OCI-LY3 (cell line): ENCODE data around the gene GLYR1.

Experiments
- H2AFZ ChIP-seq: fragments of 200-600, 300-600 bp; shearing (Covaris generic); 2 replicates; pipeline ENCODE4 v1.6.0; 2014; ENCODE audit warnings: antibody characterized with exemption, low read depth, low read length
- H3K27ac ChIP-seq: fragments of 200-600, 300-600 bp; sonication (generic); 2 replicates; pipeline ENCODE4 v1.5.1; 2014; ENCODE audit warnings: mild to moderate bottlenecking, low read length, moderate library complexity, mixed read lengths
- H3K27me3 ChIP-seq: fragments of 200-600, 300-600 bp; sonication (generic); 2 replicates; pipeline ENCODE4 v1.6.1; 2014; ENCODE audit warnings: low read depth, low read length, mixed read lengths
- H3K36me3 ChIP-seq: fragments of 200-600, 300-600 bp; sonication (generic); replicated peaks from 2 replicates; pipeline ENCODE3; 2014; ENCODE audit warnings: low read depth, low read length, mixed read lengths
- H3K4me1 ChIP-seq: fragments of 300-600, 200-600 bp; sonication (generic); 2 replicates; pipeline ENCODE4 v1.6.1; 2014; ENCODE audit warnings: low read length, mixed read lengths
- H3K4me2 ChIP-seq: fragments of 200-600, 300-600 bp; sonication (generic); 2 replicates; pipeline ENCODE4 v1.6.1; 2014; ENCODE audit warnings: low read length, mixed read lengths
- H3K4me3 ChIP-seq: fragments of 300-600, 200-600 bp; sonication (generic); 2 replicates; pipeline ENCODE4 v1.5.1; 2014; ENCODE audit warnings: antibody characterized with exemption, mild to moderate bottlenecking, low read length, moderate library complexity
- H3K79me2 ChIP-seq: fragments of 300-600, 200-600 bp; shearing (Covaris generic); 2 replicates; pipeline ENCODE4 v1.6.1; 2014; ENCODE audit warnings: mild to moderate bottlenecking, low read length, mixed read lengths
- H3K9ac ChIP-seq: fragments of 300-600, 200-600 bp; shearing (Covaris generic); 2 replicates; pipeline ENCODE4 v1.6.0; 2014; ENCODE audit warnings: mild to moderate bottlenecking, low read length, moderate library complexity
- H3K9me3 ChIP-seq: fragments of 200-600, 300-600 bp; shearing (Covaris generic); 2 replicates; pipeline ENCODE4 v1.6.1; 2014; ENCODE audit warnings: low read length, mixed read lengths; ENCODE audit not compliant: insufficient read depth
- H4K20me1 ChIP-seq: fragments of 200-600, 300-600 bp; sonication (generic); 2 replicates; pipeline ENCODE4 v1.6.1; 2016; ENCODE audit warnings: low read length, mixed read lengths; ENCODE audit not compliant: insufficient read depth
- EZH2phosphoT487 ChIP-seq: fragments of 200-600 bp; shearing (Covaris generic); IDR thresholded peaks from 2 replicates; pipeline ENCODE4 v1.6.1; 2018; ENCODE audit warnings: antibody characterized with exemption, mixed run types, low read depth
- TF ChIP-seq, protein P1 (sequence below): fragments of 200-600, 300-600 bp; sonication (generic); IDR thresholded peaks from 2 replicates; pipeline ENCODE4 v1.5.1; 2014; ENCODE audit warnings: antibody characterized with exemption, low read length, low read depth

GLYR1 gene

DNA sequence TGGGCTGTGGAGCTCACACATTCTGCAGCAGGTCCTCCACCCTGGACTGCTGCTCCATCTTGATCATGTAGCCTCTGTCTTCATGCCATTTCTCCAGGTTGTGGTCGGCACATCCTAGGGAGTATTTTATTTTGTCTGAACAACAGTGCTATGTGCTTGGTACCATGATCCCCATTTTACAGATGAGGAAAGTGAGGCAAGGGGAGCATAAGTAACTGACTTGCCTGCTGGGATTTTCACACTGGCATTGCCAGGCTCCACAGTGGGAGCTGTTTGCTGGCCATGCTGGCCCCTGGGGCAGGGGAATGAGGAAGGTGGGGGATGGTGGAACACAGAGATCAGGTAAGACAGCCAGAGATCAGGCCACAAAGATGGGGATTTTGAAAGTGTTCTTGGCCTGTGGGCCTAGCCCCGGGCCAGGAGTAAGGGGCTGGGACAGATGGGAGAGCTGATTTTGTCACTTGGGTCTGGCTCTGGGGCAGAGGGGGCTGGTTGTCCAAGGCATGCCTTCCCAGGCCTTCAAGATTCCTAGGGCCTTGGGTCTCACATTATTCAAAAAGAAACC lies 70.9 kb downstream of the GLYR1 start:
- H3K4me3 ChIP-seq = no peak overlapping the region
- H2AFZ ChIP-seq = no peak overlapping the region
- H3K9ac ChIP-seq = no peak overlapping the region
- H3K79me2 ChIP-seq = no peaks in the 10 kb centered on the region
- H3K27me3 ChIP-seq = no peaks in the 10 kb centered on the region
- H3K4me1 ChIP-seq = no peaks in the 10 kb centered on the region; the same call in 1 of the 2 replicates
- H3K27ac ChIP-seq = no peak overlapping the region
- H4K20me1 ChIP-seq = no peaks in the 10 kb centered on the region
- H3K4me2 ChIP-seq = no peak overlapping the region
- H3K36me3 ChIP-seq = no peaks in the 10 kb centered on the region
- H3K9me3 ChIP-seq = no peaks in the 10 kb centered on the region
- TF ChIP-seq EZH2phosphoT487 = no peak
- TF ChIP-seq, protein P1, sequence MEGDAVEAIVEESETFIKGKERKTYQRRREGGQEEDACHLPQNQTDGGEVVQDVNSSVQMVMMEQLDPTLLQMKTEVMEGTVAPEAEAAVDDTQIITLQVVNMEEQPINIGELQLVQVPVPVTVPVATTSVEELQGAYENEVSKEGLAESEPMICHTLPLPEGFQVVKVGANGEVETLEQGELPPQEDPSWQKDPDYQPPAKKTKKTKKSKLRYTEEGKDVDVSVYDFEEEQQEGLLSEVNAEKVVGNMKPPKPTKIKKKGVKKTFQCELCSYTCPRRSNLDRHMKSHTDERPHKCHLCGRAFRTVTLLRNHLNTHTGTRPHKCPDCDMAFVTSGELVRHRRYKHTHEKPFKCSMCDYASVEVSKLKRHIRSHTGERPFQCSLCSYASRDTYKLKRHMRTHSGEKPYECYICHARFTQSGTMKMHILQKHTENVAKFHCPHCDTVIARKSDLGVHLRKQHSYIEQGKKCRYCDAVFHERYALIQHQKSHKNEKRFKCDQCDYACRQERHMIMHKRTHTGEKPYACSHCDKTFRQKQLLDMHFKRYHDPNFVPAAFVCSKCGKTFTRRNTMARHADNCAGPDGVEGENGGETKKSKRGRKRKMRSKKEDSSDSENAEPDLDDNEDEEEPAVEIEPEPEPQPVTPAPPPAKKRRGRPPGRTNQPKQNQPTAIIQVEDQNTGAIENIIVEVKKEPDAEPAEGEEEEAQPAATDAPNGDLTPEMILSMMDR = no peak

DNA sequence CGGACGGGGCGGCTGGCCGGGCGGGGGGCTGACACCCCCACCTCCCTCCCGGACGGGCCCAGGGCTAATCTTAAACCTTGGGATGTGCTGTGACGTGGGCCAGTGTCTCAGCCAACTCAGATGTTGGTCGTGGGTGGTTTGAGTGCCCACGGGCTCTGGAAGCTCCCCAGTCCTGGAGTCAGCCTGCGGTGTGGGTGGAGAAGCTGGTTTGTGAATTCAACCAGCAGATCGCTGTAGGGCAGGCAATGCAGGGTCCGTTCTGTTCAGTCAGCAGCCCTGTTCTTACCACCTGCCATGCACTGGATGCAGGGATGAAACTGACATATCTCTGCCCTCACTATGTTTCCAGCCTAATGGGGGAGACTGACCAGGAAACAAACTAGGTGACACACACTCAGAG lies 72.1 kb downstream of the GLYR1 start:
- H3K27ac ChIP-seq = no peak overlapping the region
- H3K4me1 ChIP-seq = no peaks in the 10 kb centered on the region; the same call in 1 of the 2 replicates
- H3K4me3 ChIP-seq = no peak overlapping the region
- no peaks in the 10 kb centered on the region for H3K9me3 ChIP-seq
- no peaks in the 10 kb centered on the region for H3K36me3 ChIP-seq
- H2AFZ ChIP-seq = no peak overlapping the region
- no peaks in the 10 kb centered on the region for H3K79me2 ChIP-seq
- H3K9ac ChIP-seq = no peak overlapping the region
- H4K20me1 ChIP-seq = no peaks in the 10 kb centered on the region
- no peak overlapping the region for H3K4me2 ChIP-seq
- TF ChIP-seq, protein P1 = no peak
- TF ChIP-seq EZH2phosphoT487 = no peak
- no peaks in the 10 kb centered on the region for H3K27me3 ChIP-seq

DNA sequence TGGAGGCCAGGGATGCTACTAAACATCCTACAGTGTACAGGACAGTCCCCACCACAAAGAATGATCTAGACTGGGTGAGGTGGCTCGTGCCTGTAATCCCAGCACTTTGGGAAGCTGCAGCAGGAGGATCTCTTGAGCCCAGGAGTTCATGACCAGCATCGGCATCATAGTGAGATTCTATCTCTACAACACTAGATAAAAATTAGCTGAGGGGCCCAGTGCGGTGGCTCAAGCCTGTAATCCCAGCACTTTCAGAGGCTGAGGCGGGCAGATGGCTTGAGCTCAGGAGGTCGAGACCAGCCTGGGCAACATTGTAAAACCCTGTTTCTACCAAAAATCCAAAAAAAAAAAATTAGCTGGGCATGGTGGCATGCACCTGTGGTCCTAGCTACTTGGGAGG lies 74.7 kb downstream of the GLYR1 start:
- H3K9ac ChIP-seq = no peak overlapping the region
- H3K27me3 ChIP-seq = no peaks in the 10 kb centered on the region
- H2AFZ ChIP-seq = no peak overlapping the region
- no peak overlapping the region for H3K27ac ChIP-seq
- no peaks in the 10 kb centered on the region for H3K36me3 ChIP-seq
- no peak overlapping the region for H3K4me2 ChIP-seq
- H4K20me1 ChIP-seq = no peaks in the 10 kb centered on the region
- peaks cover 3% of the 10 kb centered on the region; the same call in 1 of the 2 replicates for H3K4me1 ChIP-seq
- TF ChIP-seq, protein P1 = no peak
- no peak for TF ChIP-seq EZH2phosphoT487
- H3K4me3 ChIP-seq = no peak overlapping the region
- no peaks in the 10 kb centered on the region for H3K9me3 ChIP-seq
- H3K79me2 ChIP-seq = no peaks in the 10 kb centered on the region

DNA sequence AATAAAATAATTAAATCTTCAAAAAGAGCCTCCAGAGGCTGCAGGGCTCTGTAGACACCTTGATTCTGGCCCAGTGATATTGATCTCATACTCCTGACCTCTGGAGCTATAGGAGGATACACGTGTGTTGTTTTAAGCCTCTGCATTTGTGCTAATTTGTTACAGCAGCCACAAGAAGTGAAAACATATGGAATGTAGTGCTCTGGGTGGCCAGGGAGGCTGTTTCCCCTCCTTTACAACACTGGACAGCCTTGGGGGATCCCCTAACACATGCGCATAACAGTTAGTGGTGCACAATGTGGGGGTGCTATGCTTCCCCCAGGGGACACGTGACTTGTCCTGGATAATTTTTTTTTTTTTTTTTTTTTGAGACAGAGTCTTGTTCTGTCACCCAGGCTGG lies 75.4 kb downstream of the GLYR1 start:
- Histone ChIP-seq H2AFZ (0 out of 2 replicates have a peak overlapping the region, but pooled peaks have one; percentile 30), H3K9me3 (no peaks in the 10 kb centered on the region), H3K36me3 (no peaks in the 10 kb centered on the region), H3K4me1 (peaks cover 3% of the 10 kb centered on the region; the same call in 1 of the 2 replicates), H3K27me3 (no peaks in the 10 kb centered on the region), H3K79me2 (peaks cover 3% of the 10 kb centered on the region), H4K20me1 (no peaks in the 10 kb centered on the region), H3K27ac (no peak overlapping the region), H3K4me3 (no peak overlapping the region), H3K9ac (no peak overlapping the region), H3K4me2 (no peak overlapping the region)
- TF ChIP-seq EZH2phosphoT487 = no peak
- TF ChIP-seq, protein P1 = no peak
